HCT116 (cell line): ENCODE results near the gene BRD9.
A peak's percentile ranks its signal among the peaks of the same experiment; 100 is the strongest.

Experiments used
- CBX3 ChIP-seq: IDR thresholded peaks from 2 replicates; pipeline ENCODE4 v1.6.1; 2012; ENCODE audit warnings: low read depth
- CEBPB ChIP-seq: IDR thresholded peaks from 2 replicates; pipeline ENCODE4 v1.6.1; 2012; ENCODE audit warnings: low read depth
- CTCF ChIP-seq, 3 experiments: fragments of 200-600 bp in 1 of 3; sonication (generic) in 1 of 3; IDR thresholded peaks in 2 of 3; conservative IDR thresholded peaks in 1 of 3; 2 replicates each; pipeline ENCODE4 v1.5.1; 2012 to 2017; ENCODE audit warnings: low read depth in 2 of 3, low read length in 2 of 3, antibody characterized with exemption in 1 of 3, borderline replicate concordance in 1 of 3, control low read depth in 1 of 3, mild to moderate bottlenecking in 1 of 3, mixed read lengths in 1 of 3, mixed run types in 1 of 3, moderate library complexity in 1 of 3; ENCODE audit not compliant: insufficient read depth in 1 of 3
- EGR1 ChIP-seq: IDR thresholded peaks from 2 replicates; pipeline ENCODE4 v1.6.1; 2012; ENCODE audit warnings: low read depth
- EZH2 ChIP-seq: fragments of 200-600 bp; sonication (generic); IDR thresholded peaks from 2 replicates; pipeline ENCODE4 v1.6.1; 2017; ENCODE audit warnings: antibody characterized with exemption, mixed run types
- EZH2phosphoT487 ChIP-seq: fragments of 200-600 bp; IDR thresholded peaks from 2 replicates; pipeline ENCODE4 v1.6.1; 2018; ENCODE audit warnings: antibody characterized with exemption, borderline replicate concordance
- JUND ChIP-seq: IDR thresholded peaks from 2 replicates; pipeline ENCODE4 v1.6.1; 2012
- MAX ChIP-seq: IDR thresholded peaks from 2 replicates; pipeline ENCODE4 v1.6.1; 2012
- POLR2A ChIP-seq: IDR thresholded peaks from 2 replicates; pipeline ENCODE4 v1.7.0; 2011; ENCODE audit warnings: borderline replicate concordance; ENCODE audit not compliant: insufficient read depth, insufficient read length; ENCODE audit errors: extremely low read depth
- POLR2AphosphoS5 ChIP-seq: IDR thresholded peaks from 2 replicates; pipeline ENCODE4 v1.6.1; 2011; ENCODE audit warnings: mild to moderate bottlenecking, low read depth, low read length, moderate library complexity
- SIN3A ChIP-seq: IDR thresholded peaks from 2 replicates; pipeline ENCODE4 v1.6.1; 2012; ENCODE audit warnings: low read depth
- SP1 ChIP-seq: IDR thresholded peaks from 2 replicates; pipeline ENCODE4 v1.6.1; 2012; ENCODE audit warnings: low read depth
- SRF ChIP-seq: IDR thresholded peaks from 2 replicates; pipeline ENCODE4 v1.6.1; 2012; ENCODE audit warnings: low read depth
- ZBTB33 ChIP-seq: IDR thresholded peaks from 2 replicates; pipeline ENCODE4 v1.6.1; 2011; ENCODE audit warnings: mild to moderate bottlenecking, low read length, moderate library complexity; ENCODE audit not compliant: insufficient replicate concordance; ENCODE audit errors: extremely low read depth

GRCh38 chr5:891117-891836 lies 1.3 kb downstream of the BRD9 start:
- TF ChIP-seq EZH2phosphoT487: no peak
- no peak for TF ChIP-seq CTCF (IDR thresholded peaks at IDR 0.05 in 2 of 3, conservative IDR thresholded peaks at IDR 0.05 in 1 of 3; ENCODE audit: borderline replicate concordance in 1 of 3, insufficient read depth in 1 of 3, low read depth in 2 of 3, low read length in 2 of 3)
- TF ChIP-seq POLR2AphosphoS5: peak; percentile 68
- TF ChIP-seq CEBPB: no peak
- TF ChIP-seq POLR2A: peak; percentile 27
- TF ChIP-seq ZBTB33: no peak
- TF ChIP-seq JUND: no peak
- peak; percentile 19 for TF ChIP-seq SP1
- no peak for TF ChIP-seq EZH2
- TF ChIP-seq SIN3A: peak; percentile 66; the same call in 1 of the 2 replicates
- TF ChIP-seq EGR1: no peak
- no peak for TF ChIP-seq CBX3
- TF ChIP-seq MAX: peak; percentile 60; the same call in 1 of the 2 replicates
- no peak for TF ChIP-seq SRF
